ENCODE measurements around the gene IVD.
A peak's percentile ranks its signal among the peaks of the same experiment; 100 is the strongest.

IVD gene

DNA sequence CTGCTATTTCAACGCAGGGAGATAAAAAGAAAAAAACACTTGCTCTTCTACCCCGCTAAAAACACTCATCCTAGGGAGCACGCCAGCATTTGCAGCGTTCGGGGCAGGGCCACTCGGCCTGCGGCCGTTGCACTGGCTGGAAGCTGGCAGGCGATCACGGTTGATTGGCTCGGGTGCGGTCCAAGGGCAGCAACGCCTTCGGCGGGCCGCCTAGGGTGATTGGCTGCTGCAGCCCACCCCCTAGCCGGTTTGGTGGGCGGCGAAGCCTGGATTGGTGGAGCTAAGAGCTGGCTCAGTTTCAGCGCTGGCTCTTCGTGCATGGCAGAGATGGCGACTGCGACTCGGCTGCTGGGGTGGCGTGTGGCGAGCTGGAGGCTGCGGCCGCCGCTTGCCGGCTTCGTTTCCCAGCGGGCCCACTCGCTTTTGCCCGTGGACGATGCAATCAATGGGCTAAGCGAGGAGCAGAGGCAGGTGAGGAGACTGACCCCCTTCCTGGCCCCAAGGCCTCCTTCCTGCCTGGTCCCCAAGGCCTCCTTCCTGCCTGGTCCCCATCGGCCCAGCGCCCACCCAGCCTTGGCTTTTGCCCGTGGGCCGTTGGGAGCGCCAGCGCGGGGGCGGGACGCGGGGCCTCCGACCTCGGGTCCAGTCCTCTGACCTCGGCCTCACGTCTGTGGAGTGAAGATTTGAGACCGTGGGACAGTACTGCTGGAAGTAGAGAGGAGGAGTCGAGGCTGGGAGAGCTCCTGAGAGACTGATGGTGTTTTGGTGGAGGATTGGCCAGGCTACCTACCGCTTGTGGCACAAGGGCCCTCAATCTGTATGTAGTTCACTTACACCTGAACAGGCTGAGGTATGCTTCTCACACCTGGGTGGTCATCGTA lies at the start of gene IVD:
TSS of gene IVD (plus strand) at position 295 of the 881 bp plus-strand sequence. CDS start at position 328, 33 bp downstream.
- peak; percentile 82 to 91 (median 86) for DNase-seq (ENCODE audit: low read depth in 3 of 3)

DNA sequence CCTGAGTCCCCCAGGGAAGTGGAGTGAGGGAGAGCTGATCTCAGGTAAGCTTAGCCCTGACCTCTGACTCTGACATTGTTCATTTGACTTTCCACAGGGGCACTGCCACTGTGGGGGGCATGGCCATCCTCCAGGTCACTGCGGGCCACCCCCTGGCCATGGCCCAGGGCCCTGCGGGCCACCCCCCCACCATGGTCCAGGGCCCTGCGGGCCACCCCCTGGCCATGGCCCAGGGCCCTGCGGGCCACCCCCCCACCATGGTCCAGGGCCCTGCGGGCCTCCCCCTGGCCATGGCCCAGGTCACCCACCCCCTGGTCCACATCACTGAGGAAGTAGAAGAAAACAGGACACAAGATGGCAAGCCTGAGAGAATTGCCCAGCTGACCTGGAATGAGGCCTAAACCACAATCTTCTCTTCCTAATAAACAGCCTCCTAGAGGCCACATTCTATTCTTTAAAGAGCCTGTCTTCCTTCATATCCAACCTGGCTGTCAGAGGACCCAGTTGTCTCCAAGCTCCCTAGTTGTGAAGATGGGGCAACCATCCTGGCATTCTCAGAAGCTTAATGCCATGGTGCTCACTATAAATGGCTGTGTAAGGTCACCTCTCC lies 49.5 kb upstream of the IVD start:
- DNase-seq (ENCODE audit: low read depth in 3 of 3), result no peak

DNA sequence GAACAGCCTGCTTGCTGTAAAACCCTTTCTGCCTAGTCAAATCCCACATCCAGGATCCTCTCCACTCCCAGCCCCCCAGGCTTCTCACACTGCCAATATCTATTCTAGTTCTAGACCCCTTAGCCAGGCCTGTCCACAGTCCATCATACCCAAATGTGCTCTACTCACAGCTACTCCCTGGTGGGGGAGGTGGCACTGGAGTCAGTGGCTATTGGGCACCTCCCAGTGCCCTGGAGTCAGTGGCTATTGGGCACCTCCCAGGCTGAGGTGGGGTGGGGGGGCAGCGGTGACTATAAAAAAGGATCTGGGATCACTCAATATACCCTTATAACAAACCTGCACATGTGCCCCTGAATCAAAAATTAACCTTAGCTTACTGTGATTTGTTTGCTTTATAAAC lies 48.3 kb upstream of the IVD start:
- no peak for DNase-seq (ENCODE audit: low read depth in 3 of 3)

DNA sequence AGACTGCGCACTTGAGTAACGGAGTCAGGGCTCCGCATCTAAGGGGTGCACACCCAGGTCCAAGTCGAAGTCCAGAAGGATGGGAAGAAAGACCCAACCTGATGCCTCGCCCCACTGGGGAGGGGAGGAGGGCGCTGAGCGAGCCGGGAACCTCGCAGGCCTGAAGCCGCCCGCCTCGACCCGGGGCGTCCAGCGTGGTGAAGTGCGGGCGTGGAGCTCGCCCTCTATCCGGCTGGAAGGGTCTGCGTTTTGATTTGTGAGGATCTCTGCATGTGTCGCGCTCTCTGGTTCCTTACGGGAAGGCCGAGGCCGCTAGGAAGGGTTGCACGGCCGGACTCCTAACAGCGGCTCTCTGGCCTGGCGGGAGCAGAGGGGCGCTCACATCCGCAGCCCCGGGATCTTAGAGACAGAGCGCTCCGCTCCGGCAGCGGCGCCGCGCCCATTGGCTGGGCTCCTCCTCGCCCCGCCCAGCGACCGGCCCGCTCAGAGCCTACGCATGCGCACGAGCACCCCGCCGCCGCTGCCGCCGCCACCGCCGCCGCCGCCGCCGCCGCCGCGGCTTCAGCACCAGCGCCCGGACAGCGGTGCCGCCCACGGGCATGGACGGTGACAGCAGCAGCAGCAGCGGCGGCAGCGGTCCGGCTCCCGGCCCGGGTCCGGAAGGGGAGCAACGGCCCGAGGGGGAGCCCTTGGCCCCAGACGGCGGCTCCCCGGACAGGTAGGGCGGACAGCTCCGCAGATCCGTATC lies 47.7 kb upstream of the IVD start, which contains the start of gene DISP2:
TSS of gene DISP2 (plus strand) at position 497 of the 748 bp plus-strand sequence. CDS start at position 600, 103 bp downstream.
- DNase-seq (ENCODE audit: low read depth in 3 of 3), result peak; percentile 76 to 87 (median 84)

DNA sequence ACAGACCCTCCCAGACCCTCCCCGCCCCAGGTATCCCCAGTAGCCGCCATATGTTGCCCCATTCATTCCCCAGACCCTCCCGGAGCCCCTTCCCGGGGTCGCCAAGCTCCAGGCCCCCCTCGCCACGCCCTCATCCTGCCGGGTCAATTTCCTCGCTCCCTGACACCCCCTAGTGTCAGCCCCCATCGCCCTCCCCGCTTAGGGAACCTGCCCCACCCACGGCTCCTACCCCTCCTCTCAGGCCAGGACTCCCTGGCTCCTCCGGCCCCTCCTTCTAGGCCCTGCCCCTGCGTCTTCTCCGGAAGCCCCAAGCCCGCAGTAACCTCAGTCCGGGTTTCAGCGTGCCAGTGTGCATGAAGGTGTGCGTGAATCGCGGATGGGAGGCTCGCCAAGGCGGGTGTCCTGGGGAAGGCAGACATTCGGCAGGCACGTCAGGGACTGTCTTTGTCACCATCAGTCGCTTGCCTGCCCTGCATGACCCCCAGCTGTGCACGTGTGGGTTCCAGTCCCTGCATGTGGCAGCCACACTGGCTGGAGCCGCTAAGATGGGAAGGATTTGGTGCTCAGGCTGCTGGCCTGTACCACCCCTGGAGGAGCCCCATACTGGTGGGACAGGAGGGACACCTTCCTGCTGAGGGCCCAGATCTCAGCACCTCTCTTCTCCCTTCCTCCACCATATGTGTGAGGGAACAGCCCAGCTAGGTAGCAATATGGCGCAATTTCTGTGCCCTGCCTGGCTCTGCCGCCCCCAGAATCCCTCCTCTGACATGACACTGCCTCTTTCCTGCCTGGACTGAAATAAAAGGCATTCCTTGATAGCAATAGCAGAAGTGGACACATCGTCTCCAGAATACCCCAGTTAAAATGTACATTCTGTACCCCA lies 46.9 kb upstream of the IVD start:
- DNase-seq (ENCODE audit: low read depth in 3 of 3), result peak in 1 of 3 experiments; percentile 28

DNA sequence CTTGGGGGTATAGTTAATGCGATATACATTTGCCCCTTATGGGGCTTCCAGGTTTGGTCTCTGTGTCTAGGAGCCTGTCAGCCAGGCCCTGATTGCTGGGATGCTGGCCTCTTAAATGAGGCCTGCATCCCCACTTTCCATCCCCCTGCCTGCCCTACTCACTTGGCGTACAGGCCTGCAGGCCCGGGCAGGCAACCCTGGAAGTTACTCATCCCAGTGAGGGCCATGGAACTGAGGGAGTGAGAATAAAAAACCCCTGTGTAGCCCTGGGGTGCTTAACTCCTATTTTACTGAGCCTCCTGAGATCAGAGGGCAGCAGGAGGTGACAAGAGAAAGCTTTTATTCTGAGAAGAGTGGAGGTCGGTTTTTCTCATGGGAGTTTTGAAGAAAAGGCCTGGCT lies 45.6 kb upstream of the IVD start:
- DNase-seq (ENCODE audit: low read depth in 3 of 3), result no peak

DNA sequence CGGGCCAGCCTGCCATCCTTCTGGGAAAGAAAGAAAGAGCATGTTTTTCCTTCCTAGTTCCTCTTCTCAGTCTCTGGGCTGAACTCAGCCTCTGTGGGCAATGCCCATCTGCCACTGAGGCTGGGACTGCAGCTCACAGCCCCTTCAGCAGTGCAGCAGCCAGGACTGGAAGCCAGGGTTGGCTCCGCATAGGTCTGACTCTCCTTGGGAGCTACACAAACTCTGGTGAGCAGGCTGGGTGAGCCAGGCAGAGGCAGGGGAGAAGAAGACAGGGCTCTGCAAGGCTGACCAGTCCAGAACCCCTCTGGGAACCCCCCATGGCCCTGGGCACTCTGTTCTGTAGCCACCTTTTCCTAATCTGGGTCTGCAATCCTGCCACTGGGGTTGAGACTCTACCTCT lies 44.0 kb upstream of the IVD start:
- DNase-seq (ENCODE audit: low read depth in 3 of 3), result no peak

DNA sequence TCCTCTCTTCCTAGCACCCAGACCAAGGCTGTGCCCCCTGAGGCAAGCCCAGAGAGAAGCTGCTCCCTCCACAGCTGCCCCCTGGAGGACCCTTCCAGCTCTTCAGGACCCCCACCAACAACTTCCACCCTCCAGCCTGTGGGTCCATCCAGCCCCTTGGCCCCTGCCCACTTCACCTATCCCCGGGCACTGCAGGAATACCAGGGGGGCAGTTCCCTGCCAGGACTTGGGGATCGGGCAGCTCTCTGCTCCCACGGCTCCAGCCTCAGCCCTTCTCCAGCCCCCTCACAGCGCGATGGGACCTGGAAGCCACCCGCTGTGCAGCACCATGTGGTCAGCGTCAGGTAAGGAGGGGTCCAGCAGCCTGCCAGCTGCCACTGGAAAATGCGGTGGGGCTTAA lies 42.0 kb upstream of the IVD start:
- DNase-seq (ENCODE audit: low read depth in 3 of 3), result no peak

DNA sequence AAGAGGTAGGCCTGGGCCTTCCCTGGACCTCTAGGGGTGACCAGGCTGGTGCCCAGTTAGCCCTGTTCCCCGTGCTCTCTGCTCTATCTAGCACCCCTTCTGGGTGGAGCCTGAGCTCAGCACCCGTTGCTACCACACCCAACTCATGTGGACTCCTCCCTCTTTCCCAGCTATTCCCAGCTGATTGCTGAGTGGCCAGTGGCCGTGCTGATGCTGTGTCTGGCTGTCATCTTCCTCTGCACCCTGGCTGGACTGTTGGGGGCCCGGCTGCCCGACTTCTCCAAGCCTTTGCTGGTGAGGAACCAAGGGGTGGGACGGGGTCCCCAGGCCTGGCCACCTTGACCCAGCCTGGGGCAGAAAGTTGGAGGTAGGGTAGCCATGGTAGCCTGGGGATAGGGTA lies 41.3 kb upstream of the IVD start:
- no peak for DNase-seq (ENCODE audit: low read depth in 3 of 3)

DNA sequence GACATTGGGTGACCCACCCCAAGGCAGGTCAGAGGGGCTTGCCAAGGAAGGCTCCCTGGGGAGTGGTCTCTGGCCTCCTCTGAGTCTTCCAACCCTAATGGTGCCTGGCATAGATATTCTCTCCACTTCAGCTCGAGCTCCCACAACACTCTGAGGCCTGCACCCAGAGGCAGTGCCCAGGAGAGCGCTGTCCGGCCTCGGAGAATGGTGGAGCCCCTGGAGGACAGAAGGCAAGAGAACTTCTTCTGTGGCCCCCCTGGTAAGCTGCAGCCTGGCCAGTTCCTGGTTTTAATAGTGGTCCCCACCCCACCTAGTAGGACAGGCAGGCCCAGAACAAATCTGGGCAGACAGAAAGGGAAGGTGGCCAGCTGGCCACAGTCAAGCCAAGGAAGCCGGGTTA lies 40.6 kb upstream of the IVD start:
- no peak for DNase-seq (ENCODE audit: low read depth in 3 of 3)

DNA sequence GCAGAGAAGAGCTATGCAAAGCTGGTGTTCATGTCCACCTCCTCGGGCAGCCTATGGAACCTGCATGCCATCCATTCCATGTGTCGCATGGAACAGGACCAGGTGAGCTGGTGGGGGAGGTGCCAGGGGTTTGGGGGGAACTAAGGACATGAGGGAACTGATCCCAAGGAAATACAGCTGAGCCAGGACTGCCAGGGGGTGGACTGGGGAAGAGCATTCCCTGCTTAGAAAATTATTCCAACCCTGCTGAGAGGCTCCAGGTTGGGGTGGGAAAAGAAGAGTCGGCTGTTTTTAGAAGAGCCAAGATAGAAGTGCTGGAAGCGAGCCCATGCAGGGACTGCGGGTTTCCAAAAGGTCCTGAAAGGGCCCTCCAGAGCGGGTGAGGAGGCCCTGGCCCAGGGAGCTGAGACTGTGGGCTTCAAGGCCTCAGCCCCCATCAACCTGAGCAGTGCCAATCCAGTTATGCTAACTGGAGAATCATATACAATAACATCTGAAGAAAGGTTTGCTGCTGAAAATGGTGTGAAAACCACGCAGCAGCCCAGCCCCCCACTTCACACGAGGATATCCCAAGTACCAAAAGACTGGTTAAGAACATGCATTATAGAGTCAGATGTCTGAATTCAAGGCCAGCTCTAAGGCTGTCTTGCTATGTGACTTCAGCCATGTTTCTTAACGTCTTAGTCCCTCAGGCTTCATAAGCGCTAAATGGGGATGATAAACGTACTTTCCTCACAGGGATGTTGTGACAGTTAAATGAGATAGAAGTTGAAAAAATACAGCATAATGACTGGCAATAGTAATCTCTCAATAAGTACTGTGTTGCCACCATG lies 39.8 kb upstream of the IVD start:
- no peak for DNase-seq (ENCODE audit: low read depth in 3 of 3)

DNA sequence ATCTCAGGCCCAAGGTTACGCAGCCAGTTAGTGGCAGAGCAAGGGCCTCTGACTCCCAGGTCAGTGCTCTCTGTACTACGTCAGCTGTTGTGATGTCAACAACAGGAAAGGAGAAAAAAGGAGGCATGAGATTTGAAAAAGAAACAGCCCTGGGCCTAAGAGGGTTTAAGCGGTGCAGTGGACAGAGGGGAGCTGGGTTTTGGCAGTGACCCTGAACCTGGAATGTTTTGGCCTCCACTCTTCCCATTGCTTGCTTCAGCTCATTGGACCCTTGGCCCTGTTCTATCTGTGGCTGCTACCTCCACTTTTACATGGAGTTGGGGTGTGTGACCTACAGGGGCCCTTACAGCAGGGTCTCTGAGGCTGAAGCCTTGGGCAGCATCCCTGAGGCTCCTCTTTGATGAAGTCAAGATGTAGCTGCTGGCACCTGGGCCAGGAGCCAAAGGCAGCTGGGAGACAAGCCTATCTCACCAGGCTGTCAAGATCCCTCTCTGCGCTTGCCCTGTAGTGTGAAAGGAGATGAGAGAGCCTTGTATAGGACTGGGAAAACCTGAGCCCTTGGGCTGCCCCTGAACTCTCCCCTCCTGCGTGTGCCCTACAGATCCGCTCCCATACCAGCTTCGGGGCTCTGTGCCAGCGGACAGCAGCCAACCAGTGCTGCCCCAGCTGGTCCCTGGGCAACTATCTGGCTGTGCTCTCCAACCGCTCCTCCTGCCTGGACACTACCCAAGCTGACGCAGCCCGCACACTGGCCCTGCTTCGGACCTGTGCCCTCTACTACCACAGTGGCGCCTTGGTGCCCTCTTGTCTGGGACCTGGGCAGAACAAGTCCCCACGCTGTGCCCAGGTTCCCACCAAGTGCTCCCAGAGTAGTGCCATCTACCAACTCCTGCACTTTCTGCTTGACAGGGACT lies 38.9 kb upstream of the IVD start:
- DNase-seq (ENCODE audit: low read depth in 3 of 3), result no peak

DNA sequence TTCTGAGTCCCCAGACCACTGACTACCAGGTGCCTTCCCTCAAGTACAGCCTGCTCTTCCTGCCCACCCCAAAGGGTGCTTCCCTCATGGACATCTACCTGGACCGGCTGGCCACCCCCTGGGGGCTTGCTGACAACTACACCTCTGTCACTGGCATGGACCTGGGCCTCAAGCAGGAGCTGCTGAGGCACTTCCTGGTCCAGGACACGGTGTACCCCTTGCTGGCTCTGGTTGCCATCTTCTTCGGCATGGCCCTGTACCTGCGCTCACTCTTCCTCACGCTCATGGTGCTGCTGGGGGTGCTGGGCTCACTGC lies 38.3 kb upstream of the IVD start:
- DNase-seq (ENCODE audit: low read depth in 3 of 3), result no peak

DNA sequence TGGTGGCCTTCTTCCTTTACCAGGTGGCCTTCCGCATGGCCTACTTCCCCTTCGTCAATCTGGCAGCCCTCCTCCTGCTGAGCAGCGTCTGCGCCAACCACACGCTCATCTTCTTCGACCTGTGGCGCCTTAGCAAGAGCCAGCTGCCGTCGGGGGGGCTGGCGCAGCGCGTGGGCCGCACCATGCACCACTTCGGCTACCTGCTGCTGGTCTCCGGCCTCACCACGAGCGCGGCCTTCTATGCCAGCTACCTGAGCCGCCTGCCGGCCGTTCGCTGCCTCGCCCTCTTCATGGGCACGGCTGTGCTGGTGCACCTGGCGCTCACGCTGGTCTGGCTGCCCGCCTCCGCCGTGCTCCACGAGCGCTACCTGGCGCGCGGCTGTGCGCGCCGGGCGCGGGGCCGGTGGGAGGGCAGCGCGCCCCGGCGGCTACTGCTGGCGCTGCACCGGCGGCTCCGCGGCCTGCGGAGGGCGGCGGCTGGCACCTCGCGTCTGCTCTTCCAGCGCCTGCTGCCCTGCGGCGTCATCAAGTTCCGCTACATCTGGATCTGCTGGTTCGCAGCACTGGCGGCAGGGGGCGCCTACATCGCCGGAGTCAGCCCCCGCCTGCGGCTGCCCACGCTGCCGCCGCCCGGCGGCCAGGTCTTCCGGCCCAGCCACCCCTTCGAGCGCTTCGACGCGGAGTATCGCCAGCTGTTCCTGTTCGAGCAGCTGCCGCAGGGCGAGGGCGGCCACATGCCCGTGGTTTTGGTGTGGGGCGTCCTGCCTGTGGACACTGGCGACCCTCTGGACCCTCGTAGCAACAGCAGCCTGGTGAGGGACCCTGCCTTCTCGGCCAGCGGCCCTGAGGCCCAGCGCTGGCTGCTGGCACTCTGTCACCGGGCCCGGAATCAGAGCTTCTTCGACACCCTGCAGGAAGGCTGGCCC lies 37.6 kb upstream of the IVD start:
- DNase-seq (ENCODE audit: low read depth in 3 of 3), result peak; percentile 66 to 84 (median 69)

DNA sequence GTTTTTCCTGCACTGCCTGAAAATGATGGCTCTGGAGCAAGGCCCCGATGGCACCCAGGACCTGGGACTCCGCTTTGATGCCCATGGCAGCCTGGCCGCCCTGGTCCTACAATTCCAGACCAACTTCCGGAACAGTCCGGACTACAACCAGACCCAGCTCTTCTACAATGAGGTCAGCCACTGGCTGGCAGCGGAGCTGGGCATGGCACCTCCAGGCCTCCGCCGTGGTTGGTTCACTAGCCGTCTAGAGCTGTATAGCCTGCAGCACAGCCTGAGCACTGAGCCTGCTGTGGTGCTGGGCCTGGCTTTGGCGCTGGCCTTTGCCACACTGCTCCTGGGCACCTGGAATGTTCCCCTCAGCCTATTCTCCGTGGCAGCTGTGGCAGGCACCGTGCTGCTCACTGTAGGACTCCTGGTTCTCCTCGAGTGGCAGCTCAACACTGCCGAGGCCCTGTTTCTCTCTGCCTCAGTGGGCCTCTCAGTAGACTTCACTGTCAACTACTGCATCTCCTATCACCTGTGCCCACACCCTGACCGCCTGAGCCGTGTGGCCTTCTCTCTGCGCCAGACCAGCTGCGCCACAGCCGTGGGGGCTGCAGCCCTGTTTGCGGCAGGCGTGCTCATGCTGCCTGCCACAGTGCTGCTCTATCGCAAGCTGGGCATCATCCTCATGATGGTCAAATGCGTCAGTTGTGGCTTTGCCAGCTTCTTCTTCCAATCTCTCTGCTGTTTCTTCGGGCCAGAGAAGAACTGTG lies 36.7 kb upstream of the IVD start:
- no peak for DNase-seq (ENCODE audit: low read depth in 3 of 3)

DNA sequence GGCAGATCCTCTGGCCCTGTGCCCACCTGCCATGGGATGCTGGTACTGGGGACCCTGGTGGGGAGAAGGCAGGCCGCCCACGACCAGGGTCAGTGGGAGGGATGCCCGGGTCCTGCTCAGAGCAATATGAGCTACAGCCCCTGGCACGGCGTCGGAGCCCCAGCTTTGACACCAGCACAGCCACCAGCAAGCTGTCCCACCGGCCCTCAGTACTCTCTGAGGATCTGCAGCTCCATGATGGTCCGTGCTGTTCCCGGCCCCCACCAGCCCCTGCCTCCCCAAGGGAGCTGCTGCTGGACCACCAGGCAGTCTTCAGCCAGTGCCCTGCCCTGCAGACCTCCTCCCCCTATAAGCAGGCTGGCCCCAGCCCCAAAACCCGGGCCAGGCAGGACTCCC lies 36.1 kb upstream of the IVD start:
- DNase-seq (ENCODE audit: low read depth in 3 of 3), result no peak

DNA sequence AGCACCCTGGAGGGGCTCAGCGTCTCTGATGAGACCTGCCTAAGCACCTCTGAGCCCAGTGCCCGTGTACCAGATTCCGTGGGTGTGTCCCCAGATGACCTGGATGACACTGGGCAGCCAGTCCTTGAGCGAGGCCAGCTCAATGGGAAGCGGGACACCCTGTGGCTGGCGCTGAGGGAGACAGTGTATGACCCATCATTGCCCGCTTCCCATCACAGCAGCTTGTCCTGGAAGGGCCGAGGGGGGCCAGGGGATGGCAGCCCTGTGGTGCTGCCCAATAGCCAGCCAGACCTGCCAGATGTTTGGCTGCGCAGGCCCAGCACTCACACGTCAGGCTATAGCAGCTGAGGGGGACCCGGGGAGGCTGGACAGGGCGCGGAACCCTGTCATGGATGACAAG lies 35.6 kb upstream of the IVD start:
- DNase-seq (ENCODE audit: low read depth in 3 of 3), result no peak

DNA sequence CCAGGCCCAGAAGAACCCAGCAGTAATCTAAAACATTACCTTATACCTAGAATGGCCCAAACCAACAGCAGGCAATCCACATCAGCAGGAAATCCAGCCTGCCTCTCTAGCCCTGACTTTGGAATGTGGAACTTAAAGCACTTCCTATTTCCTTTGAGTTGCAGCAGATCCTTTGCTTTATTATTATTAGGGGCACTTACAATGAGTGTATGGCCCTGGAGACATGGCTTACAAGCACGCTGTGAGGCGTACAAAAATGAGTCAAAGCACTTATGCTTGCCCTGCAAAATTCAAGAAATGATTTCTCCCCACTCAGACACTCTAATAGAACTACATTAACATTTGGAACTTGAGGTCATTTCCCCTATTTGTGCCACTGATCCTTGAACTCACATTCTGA lies 32.6 kb upstream of the IVD start:
- DNase-seq (ENCODE audit: low read depth in 3 of 3), result no peak
